HG03460 (cell line): Measurements from ENCODE around the gene UTP18.
"Not testable (repeated sequence)": the region's sequence is repeated elsewhere in the genome, so short reads cannot be mapped to it uniquely, and the experiment has no call there.

ENCODE experiments used
- ATAC-seq: cut with Tn5 transposase; IDR thresholded peaks from one replicate; pipeline ENCODE4 v1.9.1; 2021; ENCODE audit not compliant: unreplicated experiment

The UTP18 gene

DNA sequence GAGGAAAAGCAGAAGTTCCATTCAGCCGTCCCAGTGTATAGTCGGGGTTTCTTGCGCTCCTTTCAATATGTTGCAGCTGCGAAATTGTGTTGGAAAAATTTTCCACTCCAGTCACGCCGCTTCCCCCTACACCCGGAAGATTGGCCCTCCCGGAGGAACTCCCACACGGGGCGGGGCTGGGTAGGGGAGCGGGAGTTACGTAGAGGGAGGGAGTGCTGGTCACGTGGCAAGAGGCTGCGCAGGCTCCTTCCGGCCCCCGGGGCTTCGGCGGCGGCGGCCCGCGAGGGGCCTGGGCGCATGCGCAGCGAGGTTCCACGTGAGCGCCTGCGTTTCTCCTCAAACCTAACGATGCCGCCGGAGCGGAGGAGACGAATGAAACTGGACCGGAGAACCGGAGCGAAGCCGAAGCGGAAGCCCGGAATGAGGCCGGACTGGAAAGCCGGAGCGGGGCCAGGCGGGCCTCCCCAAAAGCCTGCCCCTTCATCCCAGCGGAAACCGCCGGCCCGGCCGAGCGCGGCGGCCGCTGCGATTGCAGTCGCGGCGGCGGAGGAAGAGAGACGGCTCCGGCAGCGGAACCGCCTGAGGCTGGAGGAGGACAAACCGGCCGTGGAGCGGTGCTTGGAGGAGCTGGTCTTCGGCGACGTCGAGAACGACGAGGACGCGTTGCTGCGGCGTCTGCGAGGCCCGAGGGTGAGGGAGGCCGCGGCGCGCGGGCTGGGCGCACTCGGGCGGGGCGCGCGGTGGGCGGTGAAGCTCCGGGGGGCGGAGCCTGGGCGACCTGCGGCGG lies at the start of gene UTP18:
Gene UTP18 (plus strand): TSS at position 310 of the 787 bp plus-strand sequence. CDS start 39 bp downstream, at position 349.
- peak; percentile 69 for ATAC-seq

DNA sequence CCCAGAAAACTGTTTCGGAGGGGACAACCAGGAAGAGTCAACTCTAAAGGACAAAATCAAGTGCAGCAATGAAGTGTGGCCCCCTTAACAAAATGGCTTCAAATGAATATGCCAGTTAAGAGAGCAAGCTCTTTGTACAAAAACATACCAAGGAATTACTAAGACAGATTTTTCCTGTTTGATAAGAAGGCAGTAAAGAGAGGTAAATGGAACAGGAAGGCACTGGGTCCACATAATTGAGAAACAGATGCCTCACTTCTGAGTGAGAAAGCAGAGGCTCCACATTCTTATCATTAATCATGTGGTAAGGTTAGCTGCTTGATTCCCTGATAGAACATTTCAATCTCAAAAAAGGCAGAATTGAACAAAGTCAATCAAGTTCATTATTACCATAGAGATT lies 45.4 kb upstream of the UTP18 start:
- ATAC-seq: no peak

DNA sequence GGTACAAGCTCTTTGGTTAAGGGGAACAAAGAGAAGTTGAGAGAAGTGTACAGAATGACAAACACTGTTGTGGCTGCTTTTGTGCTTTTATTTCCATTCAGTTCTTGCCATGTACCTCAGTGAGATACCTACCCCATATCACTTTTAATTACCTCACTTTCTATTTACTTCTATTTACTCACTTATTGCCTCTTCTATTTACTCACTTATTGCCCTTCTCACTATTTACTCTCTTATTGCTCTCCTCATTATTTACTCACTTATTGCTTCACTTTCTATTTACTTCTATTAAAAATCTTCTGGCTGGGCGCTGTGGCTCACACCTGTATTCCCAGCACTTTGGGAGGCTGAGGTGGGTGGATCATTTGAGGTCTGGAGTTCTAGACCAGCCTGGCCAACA lies 42.4 kb upstream of the UTP18 start:
- no peak for ATAC-seq

DNA sequence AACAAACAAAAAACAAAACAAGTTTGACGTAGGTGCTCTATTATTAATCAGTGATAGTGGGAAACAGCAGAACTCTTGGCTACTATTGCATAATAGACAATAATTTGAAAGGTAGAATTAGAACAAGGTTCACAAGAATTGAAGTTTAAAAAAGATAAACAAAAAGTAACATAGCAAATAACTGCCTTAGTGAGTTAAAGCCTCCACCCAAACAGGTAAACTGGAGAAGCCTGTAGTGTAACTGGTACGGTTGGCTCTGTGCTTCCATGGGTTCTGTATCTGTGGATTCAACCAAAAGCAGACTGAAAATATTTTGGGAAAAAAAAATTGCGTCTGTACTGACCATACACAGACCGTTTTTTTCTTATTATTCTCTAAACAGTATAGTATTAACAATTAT lies 39.0 kb upstream of the UTP18 start:
- no peak for ATAC-seq

DNA sequence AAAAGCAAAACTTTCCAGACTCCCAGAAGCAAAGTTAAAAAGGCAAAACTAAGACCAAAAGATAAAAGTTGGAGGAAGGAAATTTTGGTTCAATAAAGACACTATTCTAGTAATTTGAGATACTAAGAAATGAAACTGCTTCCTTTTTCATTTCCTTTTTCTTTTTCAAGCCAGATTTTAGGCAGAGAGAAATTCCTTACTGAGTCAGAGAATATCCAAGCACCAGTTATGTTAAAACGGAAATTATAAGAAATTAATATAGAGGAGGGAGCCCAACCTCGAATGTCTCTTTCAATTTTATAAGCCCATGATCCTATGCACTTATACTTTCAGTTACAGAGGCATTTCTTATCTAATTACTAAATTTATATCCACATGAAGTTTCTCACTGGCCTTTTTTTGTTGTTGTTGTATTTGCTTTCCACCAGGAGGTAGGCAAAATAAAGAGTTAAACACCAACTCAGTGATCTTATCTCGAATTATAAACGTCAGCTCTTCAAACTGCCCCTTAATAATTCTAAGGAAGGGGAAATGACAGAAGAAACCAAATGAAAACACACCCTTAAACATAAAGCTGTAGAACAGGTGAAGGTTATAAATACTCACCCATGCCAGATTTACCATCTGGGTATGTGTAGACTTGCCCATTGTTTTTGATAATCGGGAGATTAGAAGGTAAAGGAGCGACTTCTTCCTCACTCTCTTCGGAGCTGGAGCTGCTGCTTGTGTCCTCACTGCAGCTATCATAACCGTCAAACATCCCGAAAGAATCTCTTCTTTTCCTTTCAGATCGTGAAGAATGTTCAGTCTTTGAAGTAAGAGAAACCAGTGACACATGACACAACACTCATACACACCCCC lies 35.7 kb upstream of the UTP18 start:
- ATAC-seq: no peak

DNA sequence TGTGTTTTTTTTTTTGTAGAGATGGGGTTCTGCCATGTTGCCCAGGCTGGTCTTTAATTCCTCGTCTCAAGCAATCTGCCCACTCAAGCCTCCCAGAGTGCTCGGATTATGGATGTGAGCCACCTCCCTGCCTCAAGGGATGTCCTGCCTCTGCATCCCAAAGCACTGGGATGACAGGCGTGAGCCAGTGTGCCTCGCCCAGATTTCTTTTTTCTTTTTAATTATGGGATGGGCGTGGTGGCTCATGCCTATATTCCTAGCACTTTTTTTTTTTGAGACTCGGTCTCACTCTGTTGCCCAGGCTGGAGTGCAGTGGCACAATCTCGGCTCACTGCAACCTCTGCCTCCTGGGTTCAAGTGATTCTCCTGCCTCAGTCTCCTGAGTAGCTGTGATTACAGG lies 34.8 kb upstream of the UTP18 start:
- ATAC-seq: not testable (repeated sequence)

DNA sequence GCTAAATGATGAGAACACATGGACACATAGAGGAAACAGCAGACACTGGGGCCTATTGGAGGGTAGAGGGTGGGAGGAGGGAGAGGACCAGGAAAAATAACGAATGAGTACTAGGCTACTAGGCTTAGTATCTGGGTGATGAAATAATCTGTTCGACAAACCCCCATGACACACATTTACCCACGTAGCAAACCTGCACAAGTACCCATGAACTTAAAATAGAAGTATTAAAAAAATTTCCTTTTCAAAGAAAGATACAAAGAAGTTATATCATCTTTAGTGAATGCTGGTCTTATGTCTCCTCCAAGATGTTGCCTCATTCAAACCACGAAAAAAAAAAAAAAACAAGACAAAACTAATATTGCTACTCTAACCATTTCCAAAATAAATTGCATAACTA lies 32.2 kb upstream of the UTP18 start:
- no peak for ATAC-seq

DNA sequence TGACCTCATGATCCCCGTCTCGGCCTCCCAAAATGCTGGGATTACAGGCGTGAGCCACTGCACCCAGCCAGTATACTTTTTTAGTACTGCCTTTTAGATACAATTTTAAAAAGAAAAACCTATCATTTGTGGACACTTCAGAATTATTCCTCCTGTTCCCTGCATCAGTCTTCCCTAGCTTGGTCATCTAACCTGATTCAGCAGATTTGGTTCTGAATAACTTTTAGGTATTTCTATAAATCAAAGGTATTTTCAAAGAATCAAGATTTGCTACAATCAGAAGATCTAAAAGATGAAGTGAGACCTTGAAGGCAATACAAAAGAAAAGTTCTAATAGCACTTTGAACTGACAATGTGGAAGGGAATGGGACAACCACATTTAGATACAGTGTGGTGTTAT lies 30.5 kb upstream of the UTP18 start:
- no peak for ATAC-seq

DNA sequence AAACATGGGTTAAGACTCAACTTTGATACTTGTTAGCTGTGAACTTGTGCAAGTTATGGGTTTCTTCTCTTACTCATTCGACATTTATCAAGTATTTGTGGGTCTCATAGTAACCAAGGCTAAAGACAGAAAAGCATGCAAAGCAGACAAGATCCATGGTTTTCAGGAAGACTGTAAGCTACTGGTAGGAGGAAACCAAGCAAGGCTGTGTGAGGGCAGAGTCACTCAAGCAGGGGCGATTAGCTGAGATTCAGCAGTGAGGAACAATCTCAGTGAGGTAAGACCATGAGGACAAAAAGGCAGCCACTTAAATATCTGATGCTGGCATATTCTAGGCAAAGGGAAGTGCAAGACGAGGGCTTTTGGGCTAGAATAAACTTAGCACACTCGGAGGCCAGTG lies 30.0 kb upstream of the UTP18 start:
- no peak for ATAC-seq

DNA sequence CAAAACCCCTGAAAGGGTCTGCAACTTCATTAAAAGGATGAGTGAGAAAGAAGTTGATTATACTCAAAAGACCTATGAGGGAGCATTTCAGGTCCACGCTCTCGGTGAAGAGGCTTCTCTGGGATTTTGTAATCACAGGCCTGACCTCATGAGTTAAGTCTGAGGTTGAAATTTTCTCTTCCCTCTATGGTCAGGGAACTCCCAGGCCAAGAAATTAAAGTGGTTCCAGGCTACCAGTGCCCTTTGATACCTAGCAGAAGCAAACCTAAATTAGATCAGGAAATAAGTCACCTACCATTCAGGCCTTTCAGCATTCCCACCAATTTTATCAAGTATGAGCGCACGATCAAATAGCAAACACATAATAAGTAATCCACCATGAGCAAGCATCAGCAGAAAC lies 28.3 kb upstream of the UTP18 start:
- no peak for ATAC-seq

DNA sequence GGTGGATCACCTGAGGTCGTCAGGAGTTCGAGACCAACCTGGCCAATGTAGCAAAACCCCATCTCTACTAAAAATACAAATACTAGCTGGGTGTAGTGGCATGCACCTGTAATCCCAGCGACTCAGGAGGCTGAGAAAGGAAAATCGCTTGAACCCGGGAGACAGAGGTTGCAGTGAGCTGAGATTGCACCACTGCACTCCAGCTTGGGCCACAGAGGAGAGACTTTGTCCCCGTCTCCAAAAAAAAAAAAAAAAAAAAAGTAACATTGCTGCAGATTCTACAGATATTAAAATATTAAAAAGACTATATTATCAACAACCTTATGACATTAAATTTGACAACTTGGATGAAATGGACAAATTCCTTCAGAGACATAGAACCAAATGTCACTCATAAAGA lies 26.2 kb upstream of the UTP18 start:
- no peak for ATAC-seq

DNA sequence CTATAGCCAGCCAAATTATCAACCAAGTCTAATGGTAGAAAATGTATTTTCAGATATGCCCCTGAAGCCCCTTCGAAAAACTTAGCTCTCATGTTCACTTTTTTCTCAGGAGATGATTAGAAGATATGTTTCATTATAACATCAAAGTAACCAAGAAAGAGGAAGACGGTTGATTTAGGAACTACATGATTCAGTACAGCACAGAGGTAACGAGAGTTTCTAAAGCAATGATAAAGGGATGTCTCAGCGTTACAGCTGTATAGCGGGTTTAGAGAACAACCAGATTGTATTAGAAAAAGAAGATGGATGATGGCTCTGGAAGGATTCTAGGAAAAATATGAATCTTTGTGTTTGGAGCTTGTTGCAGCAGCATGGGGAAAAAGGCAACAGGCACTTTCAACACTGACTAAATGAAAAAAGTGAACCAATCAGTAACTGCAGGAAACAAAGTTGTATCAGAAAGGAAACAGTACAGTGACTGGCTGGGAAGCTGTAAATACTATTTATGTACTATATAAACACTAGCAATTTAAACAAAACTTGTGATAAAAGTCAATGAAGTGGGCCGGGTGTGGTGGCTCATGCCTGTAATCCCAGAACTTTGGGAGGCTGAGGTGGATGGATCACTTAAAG lies 22.0 kb upstream of the UTP18 start:
- ATAC-seq: peak; percentile 67

DNA sequence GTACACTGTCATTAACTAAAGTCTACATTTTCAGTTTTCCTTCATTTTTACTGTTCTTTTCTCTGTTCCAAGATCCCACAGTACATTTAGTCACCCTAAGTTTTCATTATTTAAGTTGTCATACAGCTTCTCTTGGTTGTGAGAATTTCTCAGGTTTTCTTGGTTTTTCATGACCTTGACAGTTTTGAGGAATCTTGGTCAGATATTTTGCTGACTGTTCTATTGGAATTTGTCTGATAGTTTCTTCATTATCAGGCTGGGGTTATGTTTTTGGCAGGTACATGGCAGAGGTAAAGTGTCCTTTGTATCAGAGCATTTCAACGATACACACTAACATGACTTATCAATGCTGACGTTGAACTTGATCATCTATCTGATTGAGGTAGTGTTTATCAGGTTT lies 20.1 kb upstream of the UTP18 start:
- ATAC-seq: no peak

DNA sequence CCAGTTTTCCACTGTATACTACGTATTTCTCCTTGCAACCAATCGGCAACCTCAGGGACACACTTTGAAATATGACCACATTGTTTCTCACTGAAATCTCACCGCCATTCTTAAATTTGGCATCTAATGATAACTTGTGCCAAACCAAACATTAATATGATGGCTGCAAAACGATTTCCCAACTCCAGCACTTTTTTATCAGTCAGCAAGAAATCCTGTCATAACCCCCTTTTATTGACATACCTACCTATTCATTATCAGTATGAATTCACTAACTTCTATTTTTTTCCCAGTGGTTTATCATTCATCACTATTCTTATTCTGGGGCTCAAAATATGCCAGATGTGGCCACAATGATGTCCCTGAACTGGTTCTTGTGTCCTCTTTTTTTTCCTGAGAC lies 16.3 kb upstream of the UTP18 start:
- ATAC-seq: no peak

DNA sequence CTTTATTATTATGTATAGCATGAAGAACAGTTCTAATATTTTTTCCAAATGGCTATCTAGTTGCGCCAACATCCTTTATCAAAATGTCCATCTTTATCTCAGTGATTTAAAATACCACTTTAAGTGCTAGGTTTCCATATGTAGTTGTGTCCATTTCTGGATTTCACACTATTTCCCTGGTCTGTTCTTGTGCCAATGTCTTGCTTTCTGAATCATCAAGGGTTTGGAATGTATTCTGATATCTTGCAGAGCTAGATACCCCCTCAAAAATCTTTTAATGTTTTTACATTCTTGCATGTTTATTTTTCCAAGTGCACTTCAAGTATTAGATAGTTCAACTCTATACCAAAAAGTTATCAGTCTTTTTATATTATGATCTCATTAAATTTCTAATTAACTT lies 14.8 kb upstream of the UTP18 start:
- no peak for ATAC-seq

DNA sequence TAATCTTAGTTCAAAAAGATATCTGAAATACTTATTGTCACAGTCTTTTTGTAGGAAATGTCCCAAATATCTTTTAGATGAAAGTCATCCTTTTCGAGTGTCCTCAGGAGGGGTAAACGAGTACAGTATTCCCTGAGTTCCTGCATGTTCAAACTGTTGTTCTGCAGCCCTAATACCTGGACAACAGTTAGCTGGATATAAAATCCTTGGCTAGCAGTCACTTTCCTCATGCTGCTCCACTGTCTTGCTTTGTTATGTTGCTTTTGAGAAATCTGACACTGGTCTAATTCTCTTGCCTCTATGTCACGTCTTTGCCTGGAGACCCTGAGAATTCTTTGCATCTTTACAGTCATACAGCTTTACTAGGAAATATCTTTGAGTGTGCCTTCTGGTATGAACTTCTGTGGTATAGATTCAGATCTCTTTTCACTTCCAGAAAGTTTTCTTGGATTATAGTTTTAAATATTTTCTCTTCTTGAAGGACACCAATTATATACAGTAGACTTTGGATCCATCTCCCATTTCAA lies 10.0 kb upstream of the UTP18 start:
- ATAC-seq: no peak

DNA sequence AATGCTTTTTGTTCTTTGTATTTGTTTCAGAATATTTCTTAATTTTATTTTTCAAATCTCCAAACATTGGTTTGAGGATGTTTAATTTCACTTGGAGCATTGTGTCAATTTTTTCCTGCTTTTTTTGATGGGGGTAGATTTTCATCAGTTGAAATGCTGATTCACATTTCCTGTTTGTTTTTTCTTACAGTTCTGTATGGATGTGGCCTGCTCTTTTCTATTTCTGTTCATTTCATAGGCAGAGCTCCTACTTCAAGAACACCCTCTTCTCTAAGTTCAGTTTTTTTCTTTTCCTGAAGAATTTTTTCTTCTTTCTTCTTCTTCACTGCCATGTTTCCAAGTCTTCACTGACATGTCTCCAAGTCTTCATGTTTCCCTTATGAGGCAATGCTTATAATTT lies 9.3 kb upstream of the UTP18 start:
- no peak for ATAC-seq

DNA sequence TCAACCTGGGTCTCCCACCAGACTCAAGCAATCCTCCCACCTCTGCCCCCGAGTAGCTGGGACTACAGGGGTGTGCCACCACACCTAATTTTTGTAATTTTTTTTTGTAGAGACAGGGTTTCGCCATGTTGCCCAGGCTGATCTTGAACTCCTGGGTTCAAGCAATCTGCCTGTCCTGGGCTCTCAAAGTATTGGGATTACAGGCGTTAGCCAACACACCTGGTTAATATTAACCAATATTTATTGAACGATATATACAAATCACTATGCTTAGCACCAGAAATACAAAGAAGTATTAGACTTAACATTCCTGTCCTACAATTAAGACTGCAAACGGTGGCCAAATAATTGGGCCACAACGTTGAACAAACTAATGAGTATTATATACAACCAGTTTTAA lies 4.7 kb upstream of the UTP18 start:
- no peak for ATAC-seq

DNA sequence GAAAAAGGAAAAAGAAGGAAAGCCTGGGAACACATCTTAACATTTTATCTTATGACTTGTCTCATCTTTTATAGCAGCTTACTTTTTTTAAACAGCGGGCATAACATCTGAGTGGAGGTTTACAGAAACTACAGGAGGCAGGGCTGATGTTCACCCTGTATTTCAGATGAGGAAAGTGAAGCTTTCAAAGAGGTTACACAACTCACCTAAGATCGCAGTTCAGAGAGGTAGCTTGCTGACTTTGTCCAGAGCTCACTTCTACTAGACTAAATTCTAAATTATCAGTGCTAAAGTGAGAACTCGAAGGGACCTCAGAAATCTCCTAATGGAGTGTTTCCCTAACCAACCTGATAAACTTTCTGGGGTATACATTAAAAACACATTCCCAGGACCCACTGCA lies 4.2 kb upstream of the UTP18 start:
- ATAC-seq: no peak

DNA sequence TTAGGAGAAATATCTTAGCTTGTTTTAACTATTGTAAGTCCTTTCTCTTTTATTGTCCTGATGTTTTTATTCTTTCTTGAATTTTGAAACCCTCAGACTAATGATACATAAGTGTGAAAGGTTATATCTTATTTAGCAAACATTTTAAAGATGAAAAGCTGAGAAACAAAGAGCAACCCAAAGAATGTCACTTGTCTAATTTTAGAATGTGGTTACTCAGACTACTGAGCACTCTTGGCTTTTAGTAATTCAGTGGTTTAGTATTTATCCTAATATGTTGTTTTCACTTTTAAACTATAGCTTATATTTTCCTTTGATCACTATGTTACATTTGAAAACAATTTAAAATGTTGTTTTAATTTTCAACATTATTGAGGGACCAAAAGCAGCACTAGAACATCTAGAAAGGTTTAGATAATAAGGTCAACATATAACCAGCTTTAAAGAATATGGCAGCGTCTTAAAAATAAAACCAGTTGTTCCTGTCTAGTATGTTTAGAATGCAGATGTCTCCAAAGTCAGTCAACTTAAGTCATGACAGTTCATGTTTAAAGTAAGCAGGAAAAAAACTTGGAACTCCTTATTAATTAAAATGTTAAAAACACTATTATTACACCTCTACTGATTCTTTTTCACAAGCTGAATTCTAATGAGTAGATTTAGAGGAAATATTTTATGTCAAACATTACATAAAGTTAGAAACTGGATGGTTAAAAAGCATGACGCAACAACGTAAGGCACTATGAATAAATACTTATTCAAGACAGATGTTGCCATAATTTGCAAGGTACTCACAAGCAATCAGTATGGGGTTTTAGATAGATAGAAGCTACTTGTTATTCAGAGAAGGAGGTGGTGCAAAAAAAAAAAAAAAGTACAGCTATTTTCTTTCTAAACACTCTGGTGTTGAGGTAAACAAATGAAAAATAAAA lies 2.9 kb upstream of the UTP18 start:
- no peak for ATAC-seq
